WERI-Rb-1 (cell line): ENCODE results near the gene MACROD2.

Source experiments
- DNase-seq: peaks from one replicate; pipeline ENCODE4 v3.0.0-alpha.2; 2020
- H3K27ac ChIP-seq: fragments of 250-450 bp; sonication (Bioruptor Pico); 2 replicates; pipeline ENCODE4 v1.5.1; 2020; ENCODE audit warnings: mild to moderate bottlenecking, moderate library complexity
- H3K27me3 ChIP-seq: fragments of 250-450 bp; sonication (Bioruptor Pico); 2 replicates; pipeline ENCODE4 v1.5.1; 2021; ENCODE audit warnings: mild to moderate bottlenecking, low read depth, moderate library complexity; ENCODE audit not compliant: insufficient read depth, severe bottlenecking
- H3K36me3 ChIP-seq: fragments of 250-450 bp; sonication (Bioruptor Pico); 2 replicates; pipeline ENCODE4 v1.5.1; 2020; ENCODE audit warnings: mild to moderate bottlenecking, moderate library complexity
- H3K4me3 ChIP-seq: 2 replicates; pipeline ENCODE4 v1.5.1; 2011; ENCODE audit warnings: low read depth, mild to moderate bottlenecking, control low read depth, low read length
- H3K9me3 ChIP-seq: fragments of 250-450 bp; sonication (Bioruptor Pico); 2 replicates; pipeline ENCODE4 v1.5.1; 2021; ENCODE audit warnings: mild to moderate bottlenecking, moderate library complexity; ENCODE audit not compliant: severe bottlenecking
- CTCF ChIP-seq: IDR thresholded peaks from 2 replicates; pipeline ENCODE4 v1.5.1; 2011; ENCODE audit warnings: low read depth, mild to moderate bottlenecking, control low read depth, inconsistent platforms, low read length

Gene MACROD2

DNA sequence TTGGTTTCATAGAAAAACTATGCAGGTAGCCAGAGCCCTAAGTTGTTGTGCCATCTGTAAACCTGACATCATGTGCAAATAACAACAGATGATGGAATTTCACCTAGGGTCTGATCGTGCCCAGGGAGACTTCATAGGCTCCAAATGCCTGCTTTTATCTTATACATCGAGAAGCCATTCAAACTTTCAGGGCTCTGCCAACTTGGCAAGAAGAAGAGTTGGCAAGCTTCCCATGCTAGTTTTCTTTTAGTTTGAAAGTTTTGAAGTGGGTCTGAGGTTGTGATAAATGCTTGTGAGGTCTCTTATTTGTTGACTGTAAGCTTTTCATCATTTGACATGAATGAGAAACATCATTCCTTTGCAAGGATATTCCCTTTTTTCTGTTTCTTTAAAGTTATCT lies 517.5 kb downstream of the MACROD2 start:
- no peak for DNase-seq
- TF ChIP-seq CTCF = no peak
- H3K27ac ChIP-seq = no peak overlapping the region
- H3K9me3 ChIP-seq = no peaks in the 10 kb centered on the region
- no peak overlapping the region for H3K4me3 ChIP-seq
- no peaks in the 10 kb centered on the region for H3K36me3 ChIP-seq
- no peaks in the 10 kb centered on the region for H3K27me3 ChIP-seq

DNA sequence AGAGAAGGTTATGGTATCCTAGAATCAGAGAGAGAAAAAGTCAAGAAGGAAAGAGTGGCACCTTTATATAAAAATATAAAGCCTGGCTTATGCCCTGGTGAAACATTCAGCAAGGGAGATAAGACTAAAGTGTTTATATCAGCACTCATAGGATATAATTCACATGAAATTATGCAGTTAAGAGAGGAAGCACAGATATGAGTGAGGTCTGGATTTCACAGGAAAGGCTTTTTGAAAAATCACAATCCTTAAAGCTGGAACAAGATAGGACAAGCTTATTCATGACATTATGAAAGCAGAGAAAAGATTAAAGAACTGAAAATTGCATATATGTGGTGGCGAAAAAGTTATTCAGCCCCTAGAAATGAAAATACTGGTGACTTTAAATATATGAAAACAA lies 523.3 kb downstream of the MACROD2 start:
- H3K27ac ChIP-seq = no peak overlapping the region
- no peak for DNase-seq
- no peaks in the 10 kb centered on the region for H3K27me3 ChIP-seq
- H3K36me3 ChIP-seq = no peaks in the 10 kb centered on the region
- H3K4me3 ChIP-seq = no peak overlapping the region
- H3K9me3 ChIP-seq = no peaks in the 10 kb centered on the region
- no peak for TF ChIP-seq CTCF

DNA sequence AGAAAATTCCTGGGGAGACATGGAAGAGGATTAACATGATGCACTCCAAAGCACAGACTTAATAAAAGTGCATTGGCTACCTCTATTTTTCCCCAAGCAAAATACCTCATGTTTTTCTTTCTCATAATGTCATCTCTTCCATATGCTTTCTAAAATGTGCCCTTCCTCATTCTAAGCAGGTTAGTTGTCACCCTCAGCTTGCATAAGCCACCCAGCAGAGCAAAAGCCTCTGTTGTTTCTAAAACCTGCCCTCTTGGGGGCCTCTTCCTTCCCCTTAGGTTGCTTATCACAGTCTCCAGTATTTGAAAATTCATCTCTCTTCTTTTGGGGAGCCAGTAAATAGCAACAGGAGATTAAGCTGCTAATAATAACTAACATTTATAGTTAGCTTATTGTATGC lies 525.7 kb downstream of the MACROD2 start:
- no peak for DNase-seq
- no peaks in the 10 kb centered on the region for H3K27me3 ChIP-seq
- H3K9me3 ChIP-seq = no peaks in the 10 kb centered on the region
- no peaks in the 10 kb centered on the region for H3K36me3 ChIP-seq
- no peak overlapping the region for H3K4me3 ChIP-seq
- no peak for TF ChIP-seq CTCF
- no peak overlapping the region for H3K27ac ChIP-seq

DNA sequence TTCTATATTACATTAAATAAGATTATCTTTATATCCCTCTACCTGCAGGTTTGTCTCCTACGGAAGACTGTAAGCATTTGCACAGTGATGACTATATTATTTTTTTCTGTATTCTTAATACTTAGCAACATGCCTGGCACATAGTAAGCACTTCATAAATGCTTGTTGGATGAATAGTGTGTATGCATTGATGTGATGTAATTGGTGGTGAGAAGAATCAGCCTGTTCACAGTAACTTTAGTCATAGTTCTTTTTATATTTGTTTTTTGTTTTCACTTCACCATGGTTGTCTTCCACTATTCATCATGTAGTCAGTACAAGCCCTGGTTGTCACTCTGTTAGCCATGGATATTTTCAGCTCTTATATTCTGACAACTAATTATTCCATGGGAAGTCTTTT lies 526.1 kb downstream of the MACROD2 start:
- H3K4me3 ChIP-seq = no peak overlapping the region

DNA sequence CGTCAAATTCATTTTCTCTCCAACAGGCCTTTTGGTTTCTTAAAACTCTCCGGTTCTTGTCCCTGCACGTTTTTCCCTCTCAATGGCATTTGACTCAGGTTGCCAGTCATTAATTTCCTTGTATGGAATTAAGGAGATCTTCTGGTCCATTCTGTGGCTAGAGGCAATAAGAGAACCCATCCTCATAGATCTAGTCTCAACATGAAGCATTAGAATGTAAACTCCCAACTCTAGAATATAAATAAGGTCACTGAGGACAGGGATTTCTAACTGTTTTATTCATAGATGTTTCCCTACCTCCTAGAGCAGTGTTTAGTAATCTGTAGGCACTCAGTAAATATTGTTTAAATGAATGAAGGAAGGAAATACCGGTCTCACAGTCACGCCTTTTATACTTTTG lies 527.3 kb downstream of the MACROD2 start:
- Histone ChIP-seq H3K27me3 (no peaks in the 10 kb centered on the region), H3K4me3 (no peak overlapping the region), H3K27ac (no peak overlapping the region), H3K9me3 (no peaks in the 10 kb centered on the region), H3K36me3 (no peaks in the 10 kb centered on the region)
- no peak for TF ChIP-seq CTCF
- DNase-seq = no peak

More for the DNA sequence above, 526.1 kb downstream of the MACROD2 start:
- H3K36me3 ChIP-seq = no peaks in the 10 kb centered on the region
- no peak overlapping the region for H3K27ac ChIP-seq
- TF ChIP-seq CTCF = no peak
- H3K9me3 ChIP-seq = no peaks in the 10 kb centered on the region
- no peak for DNase-seq
- H3K27me3 ChIP-seq = no peaks in the 10 kb centered on the region

GRCh38 chr20:14523090-14523489 lies 527.8 kb downstream of the MACROD2 start:
- no peaks in the 10 kb centered on the region for H3K36me3 ChIP-seq
- H3K27ac ChIP-seq = no peak overlapping the region
- no peak overlapping the region for H3K4me3 ChIP-seq
- no peak for TF ChIP-seq CTCF
- H3K9me3 ChIP-seq = no peaks in the 10 kb centered on the region
- no peak for DNase-seq
- H3K27me3 ChIP-seq = no peaks in the 10 kb centered on the region
